Activated B cell treated with CpG ODN at 0.5 μM for 24 hours (primary cell): ENCODE measurements around the gene HESX1. TPM values are rescaled to one million over a fixed set of nuclear protein-coding genes. Genes with fewer than 3 reads are reported as not detected.

Source experiments
- ATAC-seq: fragments of 200-7000 bp; cut with Tn5 transposase; one replicate; pipeline ENCODE4 v1.10.0; 2021; ENCODE audit warnings: low read depth, mild to moderate bottlenecking, moderate library complexity
- CTCF ChIA-PET: fragments of 350-600 bp; sonication (Branson Sonifier 250); formaldehyde crosslinking; loops from one replicate; lab custom pipeline; 2021; ENCODE audit warnings: antibody characterized with exemption; lab: Charles Lee
- POLR2A ChIA-PET: fragments of 350-600 bp; sonication (Branson Sonifier 250); formaldehyde crosslinking; loops from one replicate; lab custom pipeline; 2021; ENCODE audit warnings: antibody characterized with exemption; lab: Charles Lee
- DNase-seq: peaks from one replicate; pipeline ENCODE4 v3.0.0; 2022
- H3K27ac Mint-ChIP-seq: one replicate; pipeline ENCODE4 v1.8.0; 2020; ENCODE audit warnings: mixed read lengths
- H3K27me3 Mint-ChIP-seq: one replicate; pipeline ENCODE4 v1.8.0; 2021; ENCODE audit warnings: mixed read lengths
- H3K36me3 Mint-ChIP-seq: one replicate; pipeline ENCODE4 v1.8.0; 2021; ENCODE audit warnings: low read depth, mixed read lengths
- H3K4me1 Mint-ChIP-seq: one replicate; pipeline ENCODE4 v1.8.0; 2021; ENCODE audit warnings: mixed read lengths
- H3K4me3 Mint-ChIP-seq: one replicate; pipeline ENCODE4 v1.8.0; 2020; ENCODE audit warnings: mild to moderate bottlenecking, mixed read lengths
- H3K9me3 Mint-ChIP-seq: one replicate; pipeline ENCODE4 v1.8.0; 2020; ENCODE audit warnings: mixed read lengths
- CTCF ChIP-seq: fragments of 200-600 bp; IDR thresholded peaks from one replicate; pipeline ENCODE4 v1.8.0; 2022; ENCODE audit warnings: antibody characterized with exemption, mild to moderate bottlenecking
- intact Hi-C: fragments of 100-400 bp; cut with micrococcal nuclease; formaldehyde crosslinking; loops from one replicate; pipeline ENCODE4 v1.15.1; 2024
- total RNA-seq: library from RNA; stranded (reverse); gene quantifications from 2 replicates; pipeline ENCODE4 v1.2.3, GENCODE V29; 2022

Gene HESX1
- total RNA-seq, 1 donor from 2014 or later: 0.24 TPM

GRCh38 chr3:57169872-57170623, 29.7 kb downstream of the HESX1 start:
- ChIA-PET POLR2A (interaction anchor here (1.0 kb wide), 1 partner anchor 428 kb away, joined by 4 read pairs; the partner anchor contains the start of gene ARF4), CTCF (interaction anchor here (0.7 to 1.9 kb wide), 13 partner anchors 9 to 740 kb away, joined by 3 to 7 read pairs (median 4); partner anchors contain the start of gene HESX1)
- H3K36me3 Mint-ChIP-seq: no peaks in the 10 kb centered on the region
- H3K27me3 Mint-ChIP-seq: peaks cover 28% of the 10 kb centered on the region
- no peak overlapping the region for H3K27ac Mint-ChIP-seq
- ATAC-seq: peak; percentile 66
- intact Hi-C loops: loop anchor here (1.0 to 10.0 kb wide), 8 partner anchors 57 to 1005 kb away; partner anchors contain the start of genes APPL1 and PDE12
- TF ChIP-seq CTCF: peak; percentile 81
- peak overlapping the region; percentile 74 for H3K4me3 Mint-ChIP-seq
- H3K4me1 Mint-ChIP-seq: peaks cover 11% of the 10 kb centered on the region
- peak; percentile 67 for DNase-seq
- no peaks in the 10 kb centered on the region for H3K9me3 Mint-ChIP-seq

- H3K4me3 Mint-ChIP-seq: no peak overlapping the region
- TF ChIP-seq CTCF: no peak
- intact Hi-C loops: loop anchor here (10.0 kb wide), 1 partner anchor 174 kb away; no protein-coding TSS in a partner anchor
- ChIA-PET POLR2A (interaction anchor here (0.6 kb wide), 1 partner anchor 434 kb away, joined by 3 read pairs; no protein-coding TSS in a partner anchor), CTCF (interaction anchor here (0.7 to 1.9 kb wide), 6 partner anchors 10 to 741 kb away, joined by 3 to 7 read pairs (median 5); no protein-coding TSS in a partner anchor)
- H3K27ac Mint-ChIP-seq: no peak overlapping the region
- H3K9me3 Mint-ChIP-seq: no peaks in the 10 kb centered on the region
- ATAC-seq (no peak), DNase-seq (no peak)
- H3K4me1 Mint-ChIP-seq: peaks cover 12% of the 10 kb centered on the region
- H3K27me3 Mint-ChIP-seq: peaks cover 31% of the 10 kb centered on the region
- no peaks in the 10 kb centered on the region for H3K36me3 Mint-ChIP-seq
Observed at GRCh38 chr3:57169108-57169507, 30.7 kb downstream of the HESX1 start.

- H3K4me3 Mint-ChIP-seq: no peak overlapping the region
- no peak for TF ChIP-seq CTCF
- H3K27ac Mint-ChIP-seq: no peak overlapping the region
- POLR2A ChIA-PET: no interaction called here
- peaks cover 32% of the 10 kb centered on the region for H3K27me3 Mint-ChIP-seq
- no peak for DNase-seq
- no peak for ATAC-seq
- peaks cover 16% of the 10 kb centered on the region for H3K4me1 Mint-ChIP-seq
- CTCF ChIA-PET: no interaction called here
- intact Hi-C loops: loop anchor here (10.0 kb wide), 1 partner anchor 173 kb away; no protein-coding TSS in a partner anchor
- H3K9me3 Mint-ChIP-seq: no peaks in the 10 kb centered on the region
- no peaks in the 10 kb centered on the region for H3K36me3 Mint-ChIP-seq
Observed at GRCh38 chr3:57168151-57168550, 31.6 kb downstream of the HESX1 start.

GRCh38 chr3:57166660-57167059, 33.1 kb downstream of the HESX1 start:
- Mint-ChIP-seq H3K9me3 (no peaks in the 10 kb centered on the region), H3K36me3 (no peaks in the 10 kb centered on the region), H3K27me3 (peaks cover 44% of the 10 kb centered on the region), H3K4me3 (no peak overlapping the region), H3K27ac (no peak overlapping the region), H3K4me1 (peaks cover 16% of the 10 kb centered on the region)
- intact Hi-C loops: loop anchor here (10.0 kb wide), 1 partner anchor 172 kb away; no protein-coding TSS in a partner anchor
- CTCF ChIA-PET: interaction anchor here (0.7 kb wide), 1 partner anchor 410 kb away, joined by 4 read pairs; no protein-coding TSS in a partner anchor
- POLR2A ChIA-PET: no interaction called here
- DNase-seq (no peak), ATAC-seq (no peak)
- no peak for TF ChIP-seq CTCF

- ChIA-PET CTCF (no interaction called here), POLR2A (no interaction called here)
- H3K27ac Mint-ChIP-seq: no peak overlapping the region
- DNase-seq (no peak), ATAC-seq (no peak)
- peak overlapping the region; percentile 65 for H3K4me3 Mint-ChIP-seq
- intact Hi-C loops: loop anchor here (10.0 kb wide), 1 partner anchor 171 kb away; no protein-coding TSS in a partner anchor
- peaks cover 50% of the 10 kb centered on the region for H3K27me3 Mint-ChIP-seq
- H3K4me1 Mint-ChIP-seq: peaks cover 16% of the 10 kb centered on the region
- no peaks in the 10 kb centered on the region for H3K9me3 Mint-ChIP-seq
- no peak for TF ChIP-seq CTCF
- H3K36me3 Mint-ChIP-seq: no peaks in the 10 kb centered on the region
Observed at GRCh38 chr3:57165641-57166040, 34.1 kb downstream of the HESX1 start.
